Measurements from ENCODE around the gene BNIP3.

BNIP3 gene, protein sequence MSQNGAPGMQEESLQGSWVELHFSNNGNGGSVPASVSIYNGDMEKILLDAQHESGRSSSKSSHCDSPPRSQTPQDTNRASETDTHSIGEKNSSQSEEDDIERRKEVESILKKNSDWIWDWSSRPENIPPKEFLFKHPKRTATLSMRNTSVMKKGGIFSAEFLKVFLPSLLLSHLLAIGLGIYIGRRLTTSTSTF

DNA sequence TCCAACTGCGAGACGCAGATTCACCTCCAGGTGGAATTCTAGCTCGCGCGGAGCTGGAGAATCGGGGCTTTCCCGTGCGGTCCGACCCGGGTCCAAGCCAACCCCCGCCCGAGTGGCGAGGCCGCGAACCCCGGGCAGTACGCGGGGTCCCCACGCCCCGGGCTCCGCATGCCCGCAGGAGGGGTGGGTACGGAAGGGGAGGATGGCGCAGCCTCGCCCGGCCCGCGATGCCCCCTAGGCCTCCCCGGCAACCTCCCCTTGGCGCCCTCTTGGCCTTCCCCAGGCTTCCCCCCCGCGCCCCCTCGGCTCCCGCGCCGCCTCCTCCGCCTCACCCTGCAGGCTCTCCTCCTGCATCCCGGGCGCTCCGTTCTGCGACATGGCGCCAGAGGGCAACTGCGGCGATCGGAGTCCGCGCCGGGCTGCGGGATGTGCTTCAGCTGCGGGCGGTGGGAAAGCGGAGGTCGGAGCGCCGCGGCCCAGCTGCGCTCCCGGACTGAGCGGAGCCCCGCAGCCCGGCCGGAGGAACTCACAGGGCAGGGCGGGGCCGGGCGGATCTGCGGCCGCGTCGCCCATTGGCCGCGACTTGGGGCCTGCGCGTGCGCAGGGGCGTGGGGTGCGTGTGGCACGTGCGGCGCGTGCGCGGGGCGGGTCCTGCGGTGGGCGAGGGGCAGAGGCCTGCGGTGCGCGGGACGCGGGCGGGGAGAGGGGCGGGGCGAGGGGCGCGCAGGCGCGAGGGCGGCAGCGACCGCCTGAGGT, at the start of gene BNIP3:
Gene BNIP3, minus strand, starts transcription at position 495 of the 756 bp plus-strand sequence. Its CDS starts 117 bp downstream, at position 378.
- peak; percentile 99 for DNase-seq (ENCODE audit: low spot score)

DNA sequence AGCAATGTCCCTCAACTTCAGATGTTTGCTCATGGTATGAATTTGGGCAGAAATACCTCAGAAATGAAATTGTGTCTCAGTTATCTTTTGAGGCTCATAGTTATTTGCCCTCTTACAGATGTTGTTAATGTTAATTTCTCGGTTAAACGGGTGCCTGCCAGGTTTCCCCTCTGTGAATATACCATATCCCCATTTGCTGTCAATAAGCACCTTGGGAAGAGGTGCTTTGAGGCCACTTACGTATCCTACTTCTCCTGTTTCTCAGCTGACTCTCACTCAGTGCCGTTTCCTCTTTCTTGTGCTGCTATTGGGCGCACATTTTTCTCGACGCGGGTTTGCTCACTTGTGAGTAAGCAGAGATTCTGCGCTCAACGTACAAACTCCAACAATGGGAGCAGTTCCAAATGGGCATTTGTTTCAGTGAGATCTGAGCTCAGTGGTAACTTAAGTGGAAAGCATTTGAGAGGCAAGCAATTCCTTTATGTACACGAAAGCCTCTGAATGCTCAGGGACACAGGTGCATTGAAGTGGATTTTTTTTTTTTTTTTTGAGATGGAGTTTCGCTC, 49.3 kb upstream of the BNIP3 start:
- no peak for DNase-seq (ENCODE audit: low spot score)

DNA sequence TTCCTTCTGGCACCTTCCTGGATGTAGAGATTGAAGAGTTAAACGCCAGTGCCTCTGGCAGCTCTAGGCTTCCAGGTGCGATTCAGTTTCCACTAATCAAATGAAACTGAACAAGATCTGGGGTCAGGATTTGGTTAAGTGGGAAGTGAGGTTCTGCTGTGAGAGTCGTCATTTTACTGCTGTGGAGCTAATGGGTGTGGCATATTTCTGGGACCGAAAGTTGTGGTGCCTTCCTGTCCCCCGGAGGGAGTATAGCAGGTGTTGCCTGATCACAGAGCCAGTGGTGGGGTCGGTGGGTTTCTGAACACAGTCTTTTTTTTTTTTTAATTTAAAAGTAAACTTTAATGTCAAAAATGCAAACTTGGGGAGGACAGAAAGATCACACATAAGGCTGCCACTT, 47.0 kb upstream of the BNIP3 start:
- DNase-seq (ENCODE audit: low spot score), result no peak

DNA sequence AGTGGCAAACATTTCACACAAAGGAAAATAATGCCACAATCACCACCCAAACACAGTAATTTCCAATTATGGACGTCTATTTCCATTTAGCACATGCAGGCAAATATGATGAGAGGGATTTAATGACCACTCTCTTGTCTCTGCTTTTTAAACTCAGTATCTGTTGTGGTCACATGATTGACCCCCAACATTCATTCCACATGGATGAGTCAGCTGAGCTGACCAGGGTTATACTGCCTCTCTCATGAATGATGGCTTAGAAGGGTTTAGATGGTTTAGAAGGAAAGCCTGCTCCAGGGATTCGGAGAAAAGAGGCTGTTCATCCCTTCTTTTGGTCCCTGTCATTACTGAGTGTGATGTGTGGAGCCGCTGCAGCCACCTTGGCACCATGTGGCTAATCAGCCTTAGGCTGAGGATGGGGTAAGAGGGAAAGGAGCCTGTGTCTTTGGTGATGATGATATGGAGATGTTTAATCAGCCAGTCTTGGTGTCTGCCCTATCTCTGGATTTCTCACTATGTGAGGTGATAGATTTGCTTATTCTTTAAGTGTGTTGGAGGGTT, 45.8 kb upstream of the BNIP3 start:
- peak; percentile 53 for DNase-seq (ENCODE audit: low spot score)

DNA sequence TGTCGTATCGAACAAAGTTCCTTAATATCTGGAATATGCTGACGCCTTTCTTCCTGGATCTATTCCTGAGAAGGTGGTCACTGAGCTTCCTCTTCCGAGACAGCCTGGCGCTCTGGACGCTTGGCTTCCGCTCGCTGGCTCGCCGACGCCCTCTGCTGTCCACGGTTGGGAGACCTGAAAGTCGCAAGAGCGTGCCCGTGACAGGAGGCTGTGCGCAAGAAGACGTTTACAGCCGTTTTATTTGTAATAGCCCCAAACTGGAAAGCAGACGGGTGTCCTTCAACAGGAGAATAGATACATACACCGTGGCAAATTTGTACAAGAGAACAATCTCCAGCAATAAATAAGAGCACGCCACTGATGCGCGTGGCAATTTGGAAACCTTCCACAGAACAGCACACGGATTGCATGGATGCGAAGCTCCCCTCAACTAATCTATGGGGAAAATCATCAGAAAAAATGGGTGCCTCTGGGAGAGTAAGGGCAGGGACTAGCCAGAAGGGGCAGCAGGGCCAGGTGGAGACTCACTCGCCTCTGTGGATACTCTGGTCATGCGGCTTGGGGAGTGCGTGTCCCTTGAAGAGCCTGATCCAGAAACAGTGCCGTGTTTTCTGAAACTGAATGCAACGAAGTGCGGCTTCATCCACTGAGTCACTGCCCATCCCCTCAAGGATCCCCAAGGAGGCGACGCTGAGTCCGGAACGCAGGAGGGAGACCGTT, 41.5 kb upstream of the BNIP3 start:
- DNase-seq (ENCODE audit: low spot score), result peak; percentile 85

DNA sequence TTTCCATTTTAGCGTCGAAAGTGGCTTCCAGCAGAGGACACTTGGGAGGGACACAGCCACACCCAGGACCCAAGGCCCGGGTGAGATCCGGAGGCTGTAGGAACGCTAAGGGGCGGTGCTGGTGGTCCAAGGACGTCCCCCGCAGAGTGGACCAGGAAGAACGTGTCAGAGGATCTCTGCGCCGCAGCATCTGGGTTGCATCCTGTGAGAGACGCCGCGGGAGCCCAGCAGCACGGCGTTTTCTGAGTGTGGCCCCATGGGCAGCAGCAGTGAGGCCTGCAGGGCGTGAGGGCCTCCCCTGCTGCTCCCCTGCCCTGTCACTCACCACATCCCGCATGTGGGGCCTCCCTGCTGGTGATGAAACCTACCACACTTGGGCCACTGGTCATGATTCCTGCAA, 40.5 kb upstream of the BNIP3 start:
- DNase-seq (ENCODE audit: low spot score), result no peak

DNA sequence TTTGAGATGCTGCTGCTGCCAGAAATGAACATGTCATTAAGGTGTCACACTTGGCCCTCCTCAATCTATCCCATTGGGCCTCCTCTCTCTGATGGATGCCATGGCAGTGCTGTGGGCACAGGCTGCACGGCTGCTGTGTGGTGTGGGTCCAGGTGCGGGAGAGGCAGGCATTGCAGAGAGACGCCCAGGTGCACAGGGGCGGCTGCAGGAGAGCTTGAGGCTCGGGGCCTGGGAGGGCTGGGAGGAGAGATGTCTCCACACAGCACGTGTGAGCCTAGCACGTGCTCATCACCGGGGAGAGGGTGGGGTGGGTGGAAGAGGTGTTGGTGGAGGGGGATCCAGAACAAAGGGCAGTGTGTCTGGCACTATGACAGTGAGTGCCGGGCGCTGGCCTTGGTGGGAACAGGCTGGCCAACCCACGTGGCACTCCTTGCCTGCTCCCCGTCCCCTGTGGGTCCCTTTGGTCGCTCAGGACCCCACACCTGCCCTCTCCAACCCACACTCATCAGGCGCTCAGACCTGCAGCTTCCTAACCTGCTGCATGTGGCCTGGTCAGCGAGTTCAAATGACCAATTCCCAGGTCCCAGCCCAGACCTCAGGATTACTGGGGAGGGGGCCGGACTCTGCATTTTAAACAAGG, 39.9 kb upstream of the BNIP3 start:
- no peak for DNase-seq (ENCODE audit: low spot score)

DNA sequence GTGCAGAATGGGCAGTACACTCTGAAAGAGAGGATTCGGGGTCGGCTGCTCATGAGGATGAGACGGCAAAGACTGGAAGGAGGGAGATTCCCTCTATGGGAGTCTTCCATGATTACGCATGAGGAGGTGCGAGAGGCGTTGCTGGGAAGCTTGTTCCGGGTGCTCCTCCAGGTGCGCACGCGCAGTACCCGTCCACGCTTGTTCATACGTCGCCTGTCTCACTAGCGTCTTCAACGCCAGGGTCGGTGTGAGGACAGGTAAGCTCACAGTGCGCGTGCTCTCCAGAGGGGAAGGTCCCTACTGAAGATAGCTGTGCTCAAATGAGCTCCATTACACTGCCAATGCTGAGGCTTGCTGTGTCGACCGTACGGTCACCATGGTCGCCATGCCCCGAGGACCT, 39.3 kb upstream of the BNIP3 start:
- no peak for DNase-seq (ENCODE audit: low spot score)

DNA sequence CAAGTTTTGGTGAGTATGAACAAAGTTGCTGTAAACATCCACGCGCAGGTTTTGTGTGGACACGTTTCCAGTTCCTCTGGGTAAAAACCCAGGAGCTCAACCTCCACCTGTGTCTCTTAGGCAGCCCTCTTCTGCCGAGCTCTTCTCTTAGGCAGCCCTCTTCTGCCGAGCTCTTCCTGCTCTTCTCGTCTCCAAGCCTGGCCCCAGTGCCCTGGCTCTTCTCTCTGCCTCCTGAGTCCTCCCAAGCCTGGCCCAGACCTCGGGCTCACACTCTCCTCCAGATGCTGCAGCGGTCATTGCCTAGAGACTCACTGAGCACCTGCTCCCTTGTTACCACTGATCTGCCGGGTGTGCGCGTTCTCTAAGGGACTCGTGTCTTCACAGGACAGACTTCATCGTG, 38.7 kb upstream of the BNIP3 start:
- DNase-seq (ENCODE audit: low spot score), result no peak

DNA sequence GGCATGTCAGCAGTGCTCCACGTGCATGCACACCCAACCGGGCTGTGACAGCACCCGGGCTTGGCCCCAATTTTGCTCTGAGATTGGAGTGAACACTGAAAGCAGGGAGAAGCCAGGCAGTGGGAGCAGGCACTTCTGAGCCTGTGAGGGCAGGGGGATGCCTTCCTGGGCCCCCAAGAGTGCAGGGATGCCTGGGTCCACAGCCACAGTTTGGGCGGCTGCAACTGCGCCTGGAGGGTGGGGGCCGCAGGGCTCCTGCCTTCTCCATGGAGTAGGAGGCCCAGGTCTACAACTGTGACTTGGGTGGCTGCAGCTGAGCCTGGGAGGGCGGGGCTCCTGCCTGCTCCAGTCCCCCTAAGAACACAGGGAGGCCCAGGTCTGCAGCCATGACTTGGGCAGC, 37.6 kb upstream of the BNIP3 start:
- DNase-seq (ENCODE audit: low spot score), result no peak

DNA sequence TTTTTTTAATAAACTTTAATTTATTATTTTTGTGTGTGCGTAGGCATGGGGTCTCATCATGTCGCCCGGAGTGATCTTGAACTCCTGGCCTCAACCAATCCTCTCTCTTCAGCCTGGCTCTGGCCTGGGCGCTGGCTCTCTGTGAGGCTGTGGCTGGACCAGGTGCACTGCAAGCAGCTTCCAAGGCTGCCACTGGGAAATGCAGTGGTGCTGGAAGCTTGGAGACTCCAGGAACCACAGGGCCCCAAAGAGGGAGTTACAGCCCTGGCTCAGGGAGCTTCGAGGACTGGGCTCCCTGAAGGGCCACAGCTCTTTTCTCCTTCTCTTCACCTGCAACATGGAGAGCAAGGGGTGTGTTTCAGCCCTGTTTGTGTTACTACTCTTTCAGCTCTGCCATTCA, 36.7 kb upstream of the BNIP3 start:
- DNase-seq (ENCODE audit: low spot score), result no peak

DNA sequence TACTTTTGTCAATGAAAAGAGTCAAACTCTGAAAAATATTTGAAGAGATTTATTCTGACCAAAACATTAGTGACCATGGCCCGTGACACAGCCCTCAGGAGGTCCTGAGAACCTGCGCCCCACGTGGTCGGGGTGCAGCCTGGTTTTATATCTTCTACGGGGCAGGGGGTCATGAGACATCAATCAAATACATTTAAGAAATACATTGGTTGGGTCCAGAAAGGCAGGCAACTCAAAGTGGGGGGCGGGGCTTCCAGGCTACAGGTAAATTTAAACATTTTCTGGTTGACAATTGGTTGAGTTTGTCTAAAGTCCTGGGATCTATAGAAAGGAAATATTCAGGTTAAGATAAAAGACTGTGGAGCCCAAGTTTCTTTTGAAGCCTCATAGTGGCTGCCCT, 34.8 kb upstream of the BNIP3 start:
- DNase-seq (ENCODE audit: low spot score), result no peak

DNA sequence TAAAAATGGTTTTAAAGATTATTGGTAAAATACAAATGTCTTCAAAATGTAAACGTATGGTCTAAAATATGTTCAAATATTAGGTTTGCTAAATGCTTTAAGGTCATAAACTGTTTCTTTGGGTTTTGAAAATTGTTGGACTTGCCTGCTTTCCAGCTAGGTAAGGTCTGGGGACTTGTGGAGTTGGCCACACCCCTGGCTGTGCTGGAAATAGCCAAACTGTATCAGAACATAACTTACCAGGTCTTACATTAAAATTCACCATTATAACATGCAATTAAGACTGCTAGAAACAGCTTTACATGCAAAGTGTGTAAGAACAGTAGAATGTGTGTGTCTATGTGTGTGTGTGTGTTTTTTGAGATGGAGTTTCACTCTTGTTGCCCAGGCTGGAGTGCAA, 29.7 kb upstream of the BNIP3 start:
- no peak for DNase-seq (ENCODE audit: low spot score)

DNA sequence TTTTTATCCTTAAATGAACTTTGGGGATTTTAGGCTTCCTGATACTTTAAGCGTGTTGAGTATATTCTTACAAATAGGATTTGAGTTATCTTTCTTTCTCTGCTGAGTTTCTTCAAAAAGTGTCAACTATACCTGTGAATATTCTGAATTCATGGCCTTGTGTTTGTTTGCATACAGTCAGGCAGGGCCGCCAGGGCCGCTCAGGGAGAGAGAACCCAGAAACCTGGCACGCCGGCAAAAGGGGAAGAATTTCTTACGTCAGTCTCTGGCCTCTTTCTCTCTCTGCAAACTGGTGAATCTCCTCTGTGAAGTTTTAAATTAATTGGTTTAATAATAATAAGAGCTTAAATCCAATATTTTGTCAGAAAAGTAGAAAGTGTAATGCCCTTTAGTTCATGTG, 29.3 kb upstream of the BNIP3 start:
- DNase-seq (ENCODE audit: low spot score), result no peak

DNA sequence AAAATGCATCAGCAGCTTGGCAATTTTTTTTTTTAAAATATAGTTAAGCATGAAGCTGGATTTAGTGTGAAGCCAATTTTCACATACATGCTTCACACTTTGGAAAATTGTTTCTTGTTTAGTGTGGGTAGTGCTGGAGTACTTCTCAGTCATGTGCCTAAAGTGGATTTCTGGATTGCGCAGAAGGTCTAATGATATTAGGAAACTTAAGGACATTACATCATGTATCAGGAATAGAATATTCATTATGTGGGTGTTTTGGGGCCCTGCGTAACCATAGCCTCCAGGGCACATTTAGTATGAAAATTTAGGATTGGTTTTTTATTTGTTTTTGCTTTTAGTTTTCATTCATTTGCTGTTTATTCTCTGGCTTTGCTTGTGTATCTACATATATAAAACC, 28.8 kb upstream of the BNIP3 start:
- DNase-seq (ENCODE audit: low spot score), result no peak

DNA sequence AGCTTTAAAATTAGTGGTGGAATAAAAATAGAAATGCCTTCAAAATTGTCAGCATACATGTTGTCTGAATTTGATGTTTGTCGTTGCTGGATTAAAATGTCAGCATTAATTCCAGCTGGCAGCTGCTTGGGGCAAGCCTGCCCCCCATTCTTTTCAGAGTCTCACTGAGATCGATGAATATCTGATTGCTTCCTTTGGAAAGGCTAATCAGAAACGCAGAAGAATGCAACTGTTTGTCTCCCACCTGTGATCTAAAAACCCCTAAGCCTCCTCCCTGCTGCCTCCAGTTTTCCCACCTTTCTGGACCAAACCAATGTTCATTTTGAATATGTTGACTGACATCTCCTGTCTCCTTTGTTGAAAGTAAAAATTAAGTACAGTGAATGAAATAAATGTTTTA, 27.9 kb upstream of the BNIP3 start:
- no peak for DNase-seq (ENCODE audit: low spot score)

DNA sequence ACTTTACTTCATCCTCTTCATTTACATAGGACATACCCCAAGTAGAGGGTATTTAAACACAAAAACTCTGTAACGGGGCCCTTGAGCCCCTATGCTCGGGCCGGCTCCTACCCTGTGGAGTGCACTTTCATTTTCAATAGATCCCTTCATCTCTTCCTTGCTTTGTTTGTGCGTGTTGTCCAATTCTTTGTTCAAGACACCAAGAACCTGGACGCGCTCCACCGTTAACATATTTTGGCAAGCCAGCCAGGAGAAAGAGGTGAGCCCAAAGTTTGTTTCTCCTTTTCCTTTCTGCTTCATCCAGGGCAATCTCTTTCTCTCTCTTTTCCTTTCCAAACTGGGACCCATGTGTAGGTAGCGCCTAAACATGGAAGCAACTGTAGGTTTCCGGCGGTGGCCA, 26.0 kb upstream of the BNIP3 start:
- DNase-seq (ENCODE audit: low spot score), result no peak

DNA sequence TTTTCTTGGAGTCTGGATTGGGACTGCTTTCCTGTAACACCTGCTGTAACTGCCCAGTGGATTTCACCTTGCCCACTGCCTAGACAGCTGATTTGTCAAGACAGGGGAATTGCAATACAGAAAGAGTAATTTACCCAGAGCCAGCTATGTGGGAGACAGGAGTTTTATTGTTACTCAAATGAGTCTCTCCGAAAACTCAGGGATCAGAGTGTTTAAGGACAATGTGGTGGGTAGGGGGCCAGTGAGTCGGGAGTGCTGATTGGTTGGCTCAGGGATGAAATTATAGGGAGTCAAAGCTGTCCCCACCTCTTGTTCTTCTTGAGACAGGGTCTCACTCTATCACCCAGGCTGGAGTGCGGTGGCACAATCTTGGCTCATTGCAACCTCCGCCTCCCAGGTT, 25.2 kb upstream of the BNIP3 start:
- no peak for DNase-seq (ENCODE audit: low spot score)

DNA sequence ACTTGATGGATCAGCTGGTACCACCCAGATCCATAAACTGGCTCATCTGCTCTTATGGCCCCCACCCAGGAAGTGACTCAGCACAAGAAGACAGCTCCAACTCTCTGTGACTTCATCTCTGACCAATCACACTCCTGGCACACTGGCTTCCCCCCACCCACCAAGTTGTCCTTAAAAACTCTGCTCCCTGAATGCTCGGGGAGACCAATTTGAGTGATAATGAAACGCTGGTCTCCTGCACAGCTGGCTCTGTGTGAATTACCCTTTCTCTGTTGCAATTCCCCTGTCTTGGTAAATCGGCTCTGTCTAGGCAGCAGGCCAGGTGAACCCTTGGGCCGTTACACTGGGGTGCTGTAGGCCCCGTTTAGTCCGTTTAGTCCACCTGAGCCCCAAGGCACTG, 23.4 kb upstream of the BNIP3 start:
- no peak for DNase-seq (ENCODE audit: low spot score)

DNA sequence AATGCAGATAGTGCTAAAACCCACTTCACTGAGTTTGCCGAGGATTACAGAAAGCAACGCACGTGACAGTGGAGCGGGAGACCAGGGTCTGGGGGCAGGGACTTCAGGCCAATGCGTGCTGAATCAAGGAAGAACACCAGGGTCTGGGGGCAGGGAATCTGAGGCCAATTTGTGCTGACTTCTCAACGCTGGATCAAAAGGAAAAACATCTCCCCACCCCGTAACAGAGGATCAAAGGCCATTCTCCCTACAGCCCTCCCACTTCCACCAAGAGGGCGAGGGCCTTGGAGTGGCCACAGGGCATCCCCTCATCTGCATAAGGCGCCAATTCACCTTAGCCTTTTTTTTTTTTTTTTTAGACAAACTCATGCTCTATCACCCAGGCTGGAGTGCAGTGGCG, 22.3 kb upstream of the BNIP3 start:
- DNase-seq (ENCODE audit: low spot score), result no peak

DNA sequence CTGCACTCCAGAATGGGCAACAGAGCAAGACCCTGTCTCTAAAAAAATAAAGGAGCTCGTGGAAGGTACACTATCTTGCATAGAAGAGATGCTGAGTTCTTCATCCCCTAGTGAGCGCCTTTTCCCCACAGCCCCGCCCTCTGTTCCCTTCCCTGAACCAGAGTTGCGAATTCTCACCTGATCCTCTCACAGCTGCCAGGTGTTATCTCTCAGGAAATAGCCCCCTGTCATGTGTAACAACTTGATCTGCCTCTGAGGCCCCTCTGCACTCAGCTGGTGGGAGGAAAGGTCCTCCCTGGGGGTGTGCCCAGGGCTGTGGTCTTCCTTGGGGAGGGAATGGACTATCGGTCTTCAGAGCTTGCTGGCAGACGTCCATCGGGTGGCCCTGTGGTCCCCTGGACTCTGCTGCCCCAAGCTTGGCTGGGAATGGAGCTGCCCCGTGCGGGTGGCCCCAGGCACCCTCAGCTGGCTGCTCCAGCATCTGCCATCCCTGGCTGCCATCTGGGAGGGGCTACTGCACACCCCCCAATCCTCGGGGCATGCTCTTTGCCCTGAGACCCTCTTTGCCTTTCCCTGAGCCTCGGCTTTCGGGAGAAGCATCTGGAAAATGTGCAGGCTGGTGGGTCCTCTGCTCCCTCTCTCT, 21.7 kb upstream of the BNIP3 start:
- DNase-seq (ENCODE audit: low spot score), result no peak

DNA sequence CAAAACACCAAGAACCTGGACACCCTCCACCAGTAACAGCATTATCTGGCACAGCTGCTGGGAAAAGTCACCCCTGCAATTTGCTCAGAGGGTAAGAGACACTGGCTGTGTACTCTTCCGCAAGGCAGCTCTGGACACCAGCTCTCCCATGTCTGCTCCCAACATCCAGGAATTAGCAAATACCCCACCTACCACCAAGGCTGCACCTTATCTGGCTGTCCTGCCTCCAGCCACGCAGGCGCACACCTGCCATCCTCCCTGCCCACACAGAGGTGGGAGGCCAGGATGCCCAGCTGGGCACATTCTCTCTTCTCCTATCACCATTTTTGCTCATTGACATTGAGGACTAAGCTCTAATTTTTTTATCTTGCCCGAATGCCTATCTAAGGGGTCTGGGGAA, 20.3 kb upstream of the BNIP3 start:
- no peak for DNase-seq (ENCODE audit: low spot score)
